ENCODE measurements around the gene COL18A1.

- no peak for TF ChIP-seq RCOR1 (IDR thresholded peaks at IDR 0.05; ENCODE audit: low read length)
- no peak for TF ChIP-seq CTCF (IDR thresholded peaks at IDR 0.05)
- TF ChIP-seq PBX3 (IDR thresholded peaks at IDR 0.05) = no peak
- no peak for TF ChIP-seq GABPA (IDR thresholded peaks at IDR 0.05; ENCODE audit: low read depth)
- no peak for TF ChIP-seq POLR2AphosphoS5 (IDR thresholded peaks at IDR 0.05; ENCODE audit: low read depth, low read length)
- no peak for TF ChIP-seq TEAD4 (IDR thresholded peaks at IDR 0.05; ENCODE audit: borderline replicate concordance, insufficient read depth)
- no peak for TF ChIP-seq RAD21 (IDR thresholded peaks at IDR 0.05; ENCODE audit: low read length)
- TF ChIP-seq EZH2phosphoT487 (IDR thresholded peaks at IDR 0.05; ENCODE audit: borderline replicate concordance, low read depth) = no peak
- no peak for TF ChIP-seq CHD2 (IDR thresholded peaks at IDR 0.05; ENCODE audit: low read length, partially characterized antibody)
- no peak for TF ChIP-seq TAF1 (IDR thresholded peaks at IDR 0.05; ENCODE audit: borderline replicate concordance, low read depth, low read length)
- TF ChIP-seq JUND (IDR thresholded peaks at IDR 0.05) = no peak
- no peak for TF ChIP-seq ELF1 (IDR thresholded peaks at IDR 0.05)
- no peak for TF ChIP-seq MAX (IDR thresholded peaks at IDR 0.05; ENCODE audit: low read depth)
- no peak for TF ChIP-seq REST (IDR thresholded peaks at IDR 0.05; ENCODE audit: low read depth, low read length)
Measured at GRCh38 chr21:45525910-45526306, 120.9 kb downstream of the COL18A1 start.
